Tibial artery (tissue), 4 donors: ENCODE measurements around the gene DDA1.
A peak's percentile ranks its signal among the peaks of the same experiment; 100 is the strongest.

ENCODE experiments used
- DNase-seq, 2 donors: peaks; one replicate each; pipeline ENCODE4 v3.0.0-alpha.2; 2019
- H3K27ac ChIP-seq, 2 donors: fragments of 200-600 bp; sonication (generic) in 1 of 2; 1 replicate in 1 of 2; 2 replicates in 1 of 2; pipeline ENCODE4 v1.5.1; 2018 to 2019; ENCODE audit warnings: mild to moderate bottlenecking in 1 of 2
- H3K27me3 ChIP-seq, 2 donors: fragments of 200-600 bp; sonication (generic) in 1 of 2; one replicate each; pipeline versions ENCODE4 v1.5.1 to v1.6.0; 2016 to 2019
- H3K36me3 ChIP-seq, 3 donors: fragments of 200-600 bp; sonication (generic) in 2 of 3; one replicate each; pipeline ENCODE4 v1.5.1; 2016 to 2019; ENCODE audit warnings: mild to moderate bottlenecking in 2 of 3
- H3K4me1 ChIP-seq, 4 donors: fragments of 200-600 bp; sonication (generic) in 2 of 4; 1 replicate in 3 of 4; 2 replicates in 1 of 4; pipeline ENCODE4 v1.5.1; 2016 to 2019
- H3K4me3 ChIP-seq, 2 donors: fragments of 200-600 bp; sonication (generic) in 1 of 2; 1 replicate in 1 of 2; 2 replicates in 1 of 2; pipeline ENCODE4 v1.5.1; 2018 to 2019; ENCODE audit warnings: mild to moderate bottlenecking in 2 of 2
- H3K9me3 ChIP-seq, 3 donors: fragments of 200-600 bp; sonication (generic) in 1 of 3; one replicate each; pipeline ENCODE4 v1.5.1; 2016 to 2019
- CTCF ChIP-seq, 2 experiments: fragments of 200-600 bp in 1 of 2; fragments of 450-650 bp in 1 of 2; IDR thresholded peaks; one replicate each; pipeline ENCODE4 v1.5.1; 2017 to 2019; ENCODE audit warnings: antibody characterized with exemption in 2 of 2, mild to moderate bottlenecking in 1 of 2, moderate library complexity in 1 of 2
- intact Hi-C: fragments of 100-400 bp; cut with DNase I; formaldehyde crosslinking; loops from one replicate; pipeline ENCODE4 v1.15.0; 2023; ENCODE audit warnings: low total_unique reads

DDA1 gene

GRCh38 chr19:17328517-17329365, 19.4 kb downstream of the DDA1 start:
- Histone ChIP-seq H3K27me3 (no peaks in the 10 kb centered on the region), H3K27ac (peak overlapping the region in 1 of 2 donors; percentile 49), H3K4me3 (peak overlapping the region in 1 of 2 donors; percentile 1), H3K36me3 (peaks cover 0 to 18% (median 0%) of the 10 kb centered on the region in 3 donors), H3K9me3 (no peaks in the 10 kb centered on the region), H3K4me1 (peaks cover 0 to 66% (median 46%) of the 10 kb centered on the region in 4 donors)
- intact Hi-C loops: loop anchor here (1.0 kb wide), 1 partner anchor 22 kb away; no protein-coding TSS in a partner anchor
- DNase-seq: no peak
- TF ChIP-seq CTCF (IDR thresholded peaks at IDR 0.05): no peak

- H3K9me3 ChIP-seq: no peaks in the 10 kb centered on the region
- no peak for TF ChIP-seq CTCF (IDR thresholded peaks at IDR 0.05)
- intact Hi-C loops: loop anchor here (1.0 kb wide), 1 partner anchor 23 kb away; no protein-coding TSS in a partner anchor
- no peaks in the 10 kb centered on the region for H3K27me3 ChIP-seq
- H3K4me3 ChIP-seq: no peak overlapping the region
- peaks cover 0 to 64% (median 42%) of the 10 kb centered on the region in 4 donors for H3K4me1 ChIP-seq
- DNase-seq: no peak
- H3K36me3 ChIP-seq: peaks cover 0 to 18% (median 0%) of the 10 kb centered on the region in 3 donors
- no peak overlapping the region for H3K27ac ChIP-seq
These were observed 20.3 kb downstream of the DDA1 start for GRCh38 chr19:17329366-17330261.

- H3K4me1 ChIP-seq: peaks cover 0 to 63% (median 38%) of the 10 kb centered on the region in 4 donors
- TF ChIP-seq CTCF (IDR thresholded peaks at IDR 0.05): no peak
- DNase-seq: no peak
- intact Hi-C loops: no loop called here
- no peak overlapping the region for H3K27ac ChIP-seq
- peaks cover 0 to 14% (median 0%) of the 10 kb centered on the region in 3 donors for H3K36me3 ChIP-seq
- H3K4me3 ChIP-seq: no peak overlapping the region
- no peaks in the 10 kb centered on the region for H3K27me3 ChIP-seq
- H3K9me3 ChIP-seq: no peaks in the 10 kb centered on the region
These were observed 21.1 kb downstream of the DDA1 start for GRCh38 chr19:17330262-17331044.

- no peak for DNase-seq
- Histone ChIP-seq H3K27ac (no peak overlapping the region), H3K27me3 (no peaks in the 10 kb centered on the region), H3K4me3 (no peak overlapping the region), H3K4me1 (peaks cover 0 to 62% (median 37%) of the 10 kb centered on the region in 4 donors), H3K36me3 (peaks cover 0 to 14% (median 0%) of the 10 kb centered on the region in 3 donors), H3K9me3 (no peaks in the 10 kb centered on the region)
- TF ChIP-seq CTCF (IDR thresholded peaks at IDR 0.05): no peak
- intact Hi-C loops: no loop called here
These were observed 21.7 kb downstream of the DDA1 start for GRCh38 chr19:17331045-17331558.

- intact Hi-C loops: no loop called here
These were observed 23.0 kb downstream of the DDA1 start for GRCh38 chr19:17332360-17332676.

More at GRCh38 chr19:17332360-17332676, 23.0 kb downstream of the DDA1 start:
- TF ChIP-seq CTCF (IDR thresholded peaks at IDR 0.05): no peak
- H3K27me3 ChIP-seq: no peaks in the 10 kb centered on the region
- no peak overlapping the region for H3K27ac ChIP-seq
- H3K9me3 ChIP-seq: no peaks in the 10 kb centered on the region
- peaks cover 0 to 10% (median 0%) of the 10 kb centered on the region in 3 donors for H3K36me3 ChIP-seq
- H3K4me1 ChIP-seq: peaks cover 0 to 50% (median 26%) of the 10 kb centered on the region in 4 donors
- no peak for DNase-seq
- no peak overlapping the region for H3K4me3 ChIP-seq
